ENCODE data around the gene ADGRG1.

The ADGRG1 gene

GRCh38 chr16:57606147-57606846 lies 22.1 kb upstream of the ADGRG1 start:
- no peak for DNase-seq (ENCODE audit: low read depth in 2 of 2)

- DNase-seq (ENCODE audit: low read depth in 2 of 2), result no peak
Observed at GRCh38 chr16:57606847-57607501, 21.5 kb upstream of the ADGRG1 start.

- no peak for DNase-seq (ENCODE audit: low read depth in 2 of 2)
Observed at GRCh38 chr16:57607676-57608461, 20.6 kb upstream of the ADGRG1 start.

- no peak for DNase-seq (ENCODE audit: low read depth in 2 of 2)
Observed at GRCh38 chr16:57608462-57609113, 19.8 kb upstream of the ADGRG1 start.

- peak; percentile 19 to 35 for DNase-seq (ENCODE audit: low read depth in 2 of 2)
Observed at GRCh38 chr16:57609541-57610401, 18.7 kb upstream of the ADGRG1 start.

GRCh38 chr16:57610611-57611010 lies 17.8 kb upstream of the ADGRG1 start:
- DNase-seq (ENCODE audit: low read depth in 2 of 2), result no peak

- no peak for DNase-seq (ENCODE audit: low read depth in 2 of 2)
Observed at GRCh38 chr16:57611181-57611580, 17.2 kb upstream of the ADGRG1 start.

GRCh38 chr16:57611706-57612105 lies 16.7 kb upstream of the ADGRG1 start:
- no peak for DNase-seq (ENCODE audit: low read depth in 2 of 2)

- DNase-seq (ENCODE audit: low read depth in 2 of 2), result no peak
Observed at GRCh38 chr16:57612494-57612893, 15.9 kb upstream of the ADGRG1 start.

- no peak for DNase-seq (ENCODE audit: low read depth in 2 of 2)
Observed at GRCh38 chr16:57613514-57613913, 14.9 kb upstream of the ADGRG1 start.

GRCh38 chr16:57614536-57614935 lies 13.9 kb upstream of the ADGRG1 start:
- DNase-seq (ENCODE audit: low read depth in 2 of 2), result peak in 1 of 2 donors; percentile 26

GRCh38 chr16:57614944-57615343 lies 13.5 kb upstream of the ADGRG1 start:
- no peak for DNase-seq (ENCODE audit: low read depth in 2 of 2)

- no peak for DNase-seq (ENCODE audit: low read depth in 2 of 2)
Observed at GRCh38 chr16:57615813-57616212, 12.6 kb upstream of the ADGRG1 start.

GRCh38 chr16:57616241-57616640 lies 12.2 kb upstream of the ADGRG1 start:
- DNase-seq (ENCODE audit: low read depth in 2 of 2), result no peak

GRCh38 chr16:57616876-57617275 lies 11.6 kb upstream of the ADGRG1 start:
- no peak for DNase-seq (ENCODE audit: low read depth in 2 of 2)

- DNase-seq (ENCODE audit: low read depth in 2 of 2), result no peak
Observed at GRCh38 chr16:57617604-57618111, 10.8 kb upstream of the ADGRG1 start.

- DNase-seq (ENCODE audit: low read depth in 2 of 2), result no peak
Observed at GRCh38 chr16:57618296-57619132, 9.9 kb upstream of the ADGRG1 start.

- no peak for DNase-seq (ENCODE audit: low read depth in 2 of 2)
Observed at GRCh38 chr16:57619133-57619605, 9.3 kb upstream of the ADGRG1 start.

GRCh38 chr16:57619606-57620334 lies 8.7 kb upstream of the ADGRG1 start:
- DNase-seq (ENCODE audit: low read depth in 2 of 2), result no peak
